Stimulated activated naive CD4-positive, alpha-beta T cell (primary cell): Measurements from ENCODE around the gene INSRR.

ENCODE experiments used
- DNase-seq, 6 experiments: peaks; one replicate each; lab custom pipeline; 2025; lab: John Stamatoyannopoulos, UW

Gene INSRR

GRCh38 chr1:156826630-156827029 lies 32.3 kb downstream of the INSRR start:
- DNase-seq = no peak

- no peak for DNase-seq
Observed at GRCh38 chr1:156823210-156823790, 35.6 kb downstream of the INSRR start.

GRCh38 chr1:156822680-156823079 lies 36.2 kb downstream of the INSRR start:
- no peak for DNase-seq

- no peak for DNase-seq
Observed at GRCh38 chr1:156821801-156822200, 37.1 kb downstream of the INSRR start.

- DNase-seq = peak; percentile 85 to 97 (median 94)
Observed at GRCh38 chr1:156816561-156817328, 42.2 kb downstream of the INSRR start, which contains the start of gene SH2D2A. SH2D2A (minus strand) TSS chr1:156816848; CDS start chr1:156816708, 140 bp downstream.

- DNase-seq = peak in 4 of 6 experiments; percentile 5 to 58 (median 38)
Observed at GRCh38 chr1:156815961-156816422, 42.9 kb downstream of the INSRR start.

- peak in 1 of 6 experiments; percentile 27 for DNase-seq
Observed at GRCh38 chr1:156815307-156815826, 43.5 kb downstream of the INSRR start.

GRCh38 chr1:156814571-156815260 lies 44.2 kb downstream of the INSRR start:
- no peak for DNase-seq

GRCh38 chr1:156813750-156814570 lies 45.0 kb downstream of the INSRR start:
- DNase-seq = peak; percentile 54 to 81 (median 68)

- DNase-seq = no peak
Observed at GRCh38 chr1:156813298-156813697, 45.6 kb downstream of the INSRR start.

- DNase-seq = no peak
Observed at GRCh38 chr1:156812293-156812990, 46.5 kb downstream of the INSRR start.

- DNase-seq = no peak
Observed at GRCh38 chr1:156811168-156811567, 47.7 kb downstream of the INSRR start.

GRCh38 chr1:156809711-156810366 lies 49.1 kb downstream of the INSRR start:
- no peak for DNase-seq

- DNase-seq = no peak
Observed at GRCh38 chr1:156809281-156809680, 49.6 kb downstream of the INSRR start.

GRCh38 chr1:156808186-156809030 lies 50.5 kb downstream of the INSRR start:
- DNase-seq = no peak

- no peak for DNase-seq
Observed at GRCh38 chr1:156807627-156808026, 51.3 kb downstream of the INSRR start.

GRCh38 chr1:156806512-156807440 lies 52.1 kb downstream of the INSRR start:
- DNase-seq = no peak

GRCh38 chr1:156805766-156806511 lies 53.0 kb downstream of the INSRR start:
- DNase-seq = no peak
